HepG2 (cell line): ENCODE results near the gene CDKN3. TPM values are rescaled to one million over a fixed set of nuclear protein-coding genes. Genes with fewer than 3 reads are reported as not detected.

Experiments used
- ATAC-seq: fragments of 200-7000 bp; cut with Tn5 transposase; 3 replicates; pipeline ENCODE4 v1.9.1; 2020; ENCODE audit warnings: mild to moderate bottlenecking, moderate library complexity
- BruUV-seq: library from RNA; stranded (reverse); fragments of 400-500 nt; replicated peaks from 2 replicates; lab custom pipeline; 2021; lab: Mats Ljungman, UMichigan
- CTCF ChIA-PET: fragments of 300-600 bp; formaldehyde crosslinking; extraction: SDS; loops from one replicate; lab custom pipeline; 2021; ENCODE audit warnings: low total read pairs, inconsistent platforms, low intra/inter-chr PET ratio; lab: Yijun Ruan, JAX
- POLR2A ChIA-PET: fragments of 350-600 bp; sonication (Branson Sonifier 250); formaldehyde crosslinking; loops from one replicate; lab custom pipeline; 2020; ENCODE audit warnings: antibody characterized with exemption, inconsistent platforms; lab: Yijun Ruan, JAX
- DNase-seq: peaks from one replicate; pipeline ENCODE4 v3.0.0-alpha.2; 2015; ENCODE audit warnings: low spot score
- FAIRE-seq: peaks from 3 replicates; lab custom pipeline; 2011; peaks lifted over from hg19 to GRCh38; lab: Jason Lieb, UNC
- H2AFZ ChIP-seq: one replicate; pipeline ENCODE4 v1.6.1; 2011; ENCODE audit warnings: low read length, inconsistent platforms
- H3K27ac ChIP-seq: fragments of 300-600 bp; 3 replicates; pipeline ENCODE4 v1.8.0; 2011; ENCODE audit warnings: mixed run types, mild to moderate bottlenecking, mixed read lengths, low read length, inconsistent platforms; ENCODE audit not compliant: insufficient read depth; ENCODE audit errors: extremely low read length
- H3K27me3 ChIP-seq, 2 experiments: fragments of 200-600 bp in 1 of 2; 2 replicates in 1 of 2; 3 replicates in 1 of 2; pipeline versions ENCODE4 v1.6.0 to v1.8.0; 2011; ENCODE audit warnings: low read length in 2 of 2, mild to moderate bottlenecking in 2 of 2, moderate library complexity in 2 of 2, inconsistent platforms in 1 of 2; ENCODE audit not compliant: insufficient read depth in 2 of 2, control insufficient read depth in 1 of 2
- H3K36me3 ChIP-seq, 2 experiments: fragments of 200-600 bp in 1 of 2; replicated peaks in 1 of 2; 2 replicates in 1 of 2; 3 replicates in 1 of 2; pipeline versions ENCODE4 v1.5.1 to v1.8.0; 2011; ENCODE audit warnings: low read length in 2 of 2, inconsistent platforms in 1 of 2; ENCODE audit not compliant: insufficient read depth in 2 of 2, control insufficient read depth in 1 of 2
- H3K4me1 ChIP-seq: 2 replicates; pipeline ENCODE4 v1.5.1; 2012; ENCODE audit warnings: low read length, inconsistent platforms; ENCODE audit not compliant: insufficient read depth
- H3K4me2 ChIP-seq: 2 replicates; pipeline ENCODE4 v1.6.0; 2011; ENCODE audit warnings: low read depth, low read length, inconsistent platforms
- H3K4me3 ChIP-seq, 3 experiments: fragments of 200-600 bp in 1 of 3; sonication (generic), shearing (Covaris generic) in 1 of 3; replicated peaks in 1 of 3; 2 replicates each; pipeline ENCODE4 v1.5.1; 2011 to 2016; ENCODE audit warnings: low read length in 3 of 3, inconsistent platforms in 2 of 3, low read depth in 2 of 3, mild to moderate bottlenecking in 2 of 3, control low read depth in 1 of 3, mixed read lengths in 1 of 3; ENCODE audit not compliant: insufficient read depth in 1 of 3
- H3K79me2 ChIP-seq: one replicate; pipeline ENCODE4 v1.6.1; 2011; ENCODE audit warnings: low read length, inconsistent platforms; ENCODE audit not compliant: insufficient read depth
- H3K9ac ChIP-seq: 2 replicates; pipeline ENCODE4 v1.6.0; 2011; ENCODE audit warnings: mild to moderate bottlenecking, low read depth, low read length, inconsistent platforms; ENCODE audit not compliant: insufficient read depth
- H3K9me3 ChIP-seq: 2 replicates; pipeline ENCODE4 v1.5.1; 2012; ENCODE audit warnings: mild to moderate bottlenecking, low read length
- H4K20me1 ChIP-seq: 2 replicates; pipeline ENCODE4 v1.6.0; 2011; ENCODE audit warnings: inconsistent platforms, mild to moderate bottlenecking, low read length, moderate library complexity; ENCODE audit not compliant: insufficient read depth
- GATA4 ChIP-seq: sonication (generic); IDR thresholded peaks from 2 replicates; pipeline ENCODE4 v1.6.1; 2016; ENCODE audit warnings: antibody characterized with exemption, low read depth, borderline replicate concordance
- KDM1A ChIP-seq: IDR thresholded peaks from 2 replicates; pipeline ENCODE4 v1.6.1; 2016; ENCODE audit warnings: missing compliant biosample characterization
- KDM2A ChIP-seq: sonication (generic); formaldehyde crosslinking; IDR thresholded peaks from 2 replicates; pipeline ENCODE4 v1.4.0; 2020; ENCODE audit warnings: low read depth, missing genetic modification reagents, borderline replicate concordance
- SIX1 ChIP-seq: sonication (generic); formaldehyde crosslinking; IDR thresholded peaks from 2 replicates; pipeline ENCODE4 v1.4.0; 2020; ENCODE audit warnings: missing genetic modification reagents, borderline replicate concordance
- ZGPAT ChIP-seq: IDR thresholded peaks from 2 replicates; pipeline ENCODE4 v1.6.1; 2016; ENCODE audit warnings: mild to moderate bottlenecking
- ZMYM4 ChIP-seq: sonication (generic); formaldehyde crosslinking; IDR thresholded peaks from 2 replicates; pipeline ENCODE4 v1.8.1; 2023; ENCODE audit warnings: mild to moderate bottlenecking, missing genetic modification reagents
- ZNF331 ChIP-seq: sonication (generic); formaldehyde crosslinking; IDR thresholded peaks from 2 replicates; pipeline ENCODE4 v1.4.0; 2020; ENCODE audit warnings: missing genetic modification reagents
- ZNF646 ChIP-seq: sonication (generic); formaldehyde crosslinking; IDR thresholded peaks from 2 replicates; pipeline ENCODE4 v1.9.0; 2021; ENCODE audit warnings: mild to moderate bottlenecking, missing genetic modification reagents
- ZNF704 ChIP-seq: sonication (generic); formaldehyde crosslinking; IDR thresholded peaks from 2 replicates; pipeline ENCODE4 v1.8.1; 2023; ENCODE audit warnings: mild to moderate bottlenecking, inconsistent platforms, moderate library complexity, missing genetic modification reagents, borderline replicate concordance
- WGBS: methylation state at CpG from one replicate; pipeline ENCODE4 v1.1.6; 2017; ENCODE audit warnings: low lambda C conversion rate; 5-methylcytosine and 5-hydroxymethylcytosine counted together
- in situ Hi-C: cut with HindIII; loops from 2 replicates; pipeline ENCODE4 v1.10.0; 2017; ENCODE audit warnings: low pct_unique_long_range_greater_than_20kb; ENCODE audit not compliant: extremely low pct_ligation_motif_present
- intact Hi-C: fragments of 100-400 bp; cut with micrococcal nuclease; formaldehyde crosslinking; loops from one replicate; pipeline ENCODE4 v1.10.0; 2022; ENCODE audit not compliant: unreplicated experiment
- polyA plus RNA-seq, 8 experiments: library from polyadenylated mRNA; depleted of rRNA in 3 of 8; stranded (reverse) in 7 of 8; unstranded in 1 of 8; fragments of >200 nt; fragmentation: Illumina TruSeq in 4 of 8; extraction: Trizol in 4 of 8; gene quantifications; 2 replicates each; pipeline versions ENCODE4 v1.2.1 to v1.2.3, GENCODE V29; 2011 to 2016; ENCODE audit warnings: low read depth in 4 of 8, missing spikeins in 1 of 8, mixed read lengths in 1 of 8; ENCODE audit not compliant: insufficient read depth in 1 of 8
- total RNA-seq, 5 experiments: library from RNA; depleted of rRNA; stranded (reverse); fragments of >200 nt; fragmentation: Illumina TruSeq; extraction: Trizol; gene quantifications; 2 replicates each; pipeline ENCODE4 v1.2.3, GENCODE V29; 2016; ENCODE audit warnings: low read depth in 1 of 5
- TF ChIP-seq, protein P1 (sequence below), 2 experiments: fragments of 450-650 bp in 1 of 2; sonication (generic) in 1 of 2; formaldehyde crosslinking; IDR thresholded peaks; 2 replicates each; pipeline versions ENCODE4 v1.5.0 to v1.8.0; 2020 to 2022; ENCODE audit warnings: mild to moderate bottlenecking in 1 of 2, missing genetic modification reagents in 1 of 2

The CDKN3 gene
- total and polyA plus RNA-seq, 2 of the 13 experiments (the other 11 are each of a cell fraction or from before 2014, with no cell fraction given) = 63.0 to 88.9 TPM

DNA sequence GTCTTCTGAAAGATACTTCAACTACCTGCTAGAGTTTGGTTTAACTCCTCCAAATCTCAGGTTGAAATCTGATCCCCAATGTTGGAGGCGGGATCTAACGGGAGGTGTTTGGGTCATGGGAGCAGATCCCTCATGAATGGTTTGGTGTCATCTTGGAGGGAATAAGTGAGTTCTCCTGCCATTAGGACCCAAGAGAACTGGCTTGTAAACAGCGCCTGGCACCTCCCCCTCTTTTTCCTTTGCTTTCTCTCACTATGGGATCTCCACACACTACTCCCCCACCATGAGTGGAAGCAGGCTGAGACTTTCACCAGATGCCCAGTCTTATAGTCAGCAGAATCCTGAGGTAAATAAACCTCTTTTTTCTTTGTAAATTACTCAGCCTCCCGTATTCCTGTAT, 41.9 kb downstream of the CDKN3 start (continued):
- TF ChIP-seq ZMYM4 (CRISPR knock-in tag) (0 out of 2 replicates have a peak, but pooled peaks have one; percentile 14), ZGPAT (no peak), GATA4 (no peak), SIX1 (CRISPR knock-in tag) (peak; percentile 63; the same call in 1 of the 2 replicates)
- TF ChIP-seq, all 625 proteins: peak for 4

DNA sequence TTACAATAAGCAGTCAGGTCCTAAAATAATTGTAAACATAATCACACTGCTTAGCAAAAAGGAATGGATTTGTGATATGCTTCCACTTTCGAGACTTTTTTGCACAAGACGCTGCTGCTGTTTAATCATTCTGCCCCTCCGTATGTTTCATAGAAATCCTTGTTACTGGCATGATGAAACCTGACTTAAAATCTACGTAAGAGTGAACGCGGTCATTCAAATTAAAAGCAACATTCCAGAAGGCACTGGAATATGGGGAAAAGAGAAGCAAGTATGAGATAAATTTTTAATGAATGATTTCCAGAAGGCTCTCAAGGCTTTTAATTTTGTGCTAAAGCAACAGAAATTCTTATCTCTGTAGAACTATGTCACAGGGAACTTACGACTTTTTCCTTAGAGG, 43.2 kb downstream of the CDKN3 start:
- POLR2A ChIA-PET = interaction anchor here (0.9 to 1.7 kb wide), 6 partner anchors 15 to 73 kb away, joined by 3 to 4 read pairs (median 3); partner anchors contain the start of gene GMFB
- Histone ChIP-seq H3K36me3 (peaks cover 0 to 11% of the 10 kb centered on the region in 2 experiments; a peak in 1 of 5 replicates), H3K9me3 (no peaks in the 10 kb centered on the region), H4K20me1 (peaks cover 14% of the 10 kb centered on the region), H2AFZ (no peak overlapping the region), H3K27me3 (no peaks in the 10 kb centered on the region; a peak in 1 of 5 replicates), H3K4me3 (peak overlapping the region; percentile 82 to 87 (median 86)), H3K4me2 (peak overlapping the region; percentile 81), H3K27ac (peak overlapping the region; percentile 96), H3K9ac (peak overlapping the region; percentile 95), H3K79me2 (peaks cover 57% of the 10 kb centered on the region), H3K4me1 (peaks cover 59% of the 10 kb centered on the region)
- WGBS = 7% methylated on average over 7 of the region's 7 CpGs
- intact Hi-C loops = loop anchor here (2.0 to 5.0 kb wide), 2 partner anchors 43 to 47 kb away; partner anchors contain the start of genes CDKN3 and GMFB
- in situ Hi-C loops = no loop called here
- no peak for ATAC-seq
- FAIRE-seq = no peak
- no peak for TF ChIP-seq ZNF646 (CRISPR knock-in tag)
- TF ChIP-seq, protein P1, sequence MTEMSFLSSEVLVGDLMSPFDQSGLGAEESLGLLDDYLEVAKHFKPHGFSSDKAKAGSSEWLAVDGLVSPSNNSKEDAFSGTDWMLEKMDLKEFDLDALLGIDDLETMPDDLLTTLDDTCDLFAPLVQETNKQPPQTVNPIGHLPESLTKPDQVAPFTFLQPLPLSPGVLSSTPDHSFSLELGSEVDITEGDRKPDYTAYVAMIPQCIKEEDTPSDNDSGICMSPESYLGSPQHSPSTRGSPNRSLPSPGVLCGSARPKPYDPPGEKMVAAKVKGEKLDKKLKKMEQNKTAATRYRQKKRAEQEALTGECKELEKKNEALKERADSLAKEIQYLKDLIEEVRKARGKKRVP (CRISPR knock-in tag; IDR thresholded peaks at IDR 0.05) = peak in 1 of 2 experiments; percentile 83; a peak in 2 of 4 replicates
- TF ChIP-seq ZNF331 (CRISPR knock-in tag) = no peak
- no peak for TF ChIP-seq KDM2A
- TF ChIP-seq ZNF704 (CRISPR knock-in tag) = no peak
- no peak for TF ChIP-seq KDM1A (CRISPR knock-in tag)
- no TSS peak for BruUV-seq
- CTCF ChIA-PET = no interaction called here
- no peak for DNase-seq
